Activated gamma-delta T cell treated with Interleukin-2 at 50 U/mL for 16 hours (primary cell): Measurements from ENCODE around the gene VPS52.
"Not testable (repeated sequence)": the region's sequence is repeated elsewhere in the genome, so short reads cannot be mapped to it uniquely, and the experiment has no call there.

Source experiments
- DNase-seq: peaks from one replicate; pipeline ENCODE4 v3.0.0-alpha.2; 2020

Gene VPS52

DNA sequence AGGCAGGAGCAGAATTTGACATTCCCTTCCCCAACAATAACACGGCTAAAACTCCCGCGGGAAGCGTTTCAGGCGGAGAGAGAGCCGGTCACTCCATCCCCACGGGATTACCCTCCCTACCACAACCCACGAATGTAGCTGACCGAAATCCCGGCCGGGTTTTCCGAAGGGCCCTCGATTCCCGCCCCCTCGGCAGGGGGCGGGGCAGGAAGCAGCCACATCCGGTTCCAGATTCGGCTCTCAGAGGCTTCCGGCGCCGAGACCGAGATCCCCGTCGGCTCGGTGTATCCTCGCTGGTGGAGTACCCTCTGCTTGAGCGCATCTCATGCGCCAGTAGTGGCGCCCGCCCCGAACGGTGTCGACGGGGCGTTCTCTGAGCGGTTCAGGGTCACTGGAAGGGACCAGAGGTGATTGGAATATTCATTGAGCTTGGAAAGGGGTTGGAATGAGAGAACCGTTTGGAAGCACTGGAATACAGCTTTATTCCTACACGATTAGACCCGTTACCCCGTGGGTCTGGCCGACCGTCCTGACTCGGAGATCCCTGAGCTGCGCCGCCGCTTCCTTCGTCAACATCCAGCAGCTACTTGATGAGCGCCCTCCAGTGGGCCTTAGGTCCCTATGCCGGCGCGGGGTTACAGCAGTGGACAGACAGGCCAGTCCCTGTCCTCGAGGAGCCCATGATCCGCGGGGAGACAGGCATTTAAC lies 27.7 kb upstream of the VPS52 start:
- peak; percentile 93 for DNase-seq

DNA sequence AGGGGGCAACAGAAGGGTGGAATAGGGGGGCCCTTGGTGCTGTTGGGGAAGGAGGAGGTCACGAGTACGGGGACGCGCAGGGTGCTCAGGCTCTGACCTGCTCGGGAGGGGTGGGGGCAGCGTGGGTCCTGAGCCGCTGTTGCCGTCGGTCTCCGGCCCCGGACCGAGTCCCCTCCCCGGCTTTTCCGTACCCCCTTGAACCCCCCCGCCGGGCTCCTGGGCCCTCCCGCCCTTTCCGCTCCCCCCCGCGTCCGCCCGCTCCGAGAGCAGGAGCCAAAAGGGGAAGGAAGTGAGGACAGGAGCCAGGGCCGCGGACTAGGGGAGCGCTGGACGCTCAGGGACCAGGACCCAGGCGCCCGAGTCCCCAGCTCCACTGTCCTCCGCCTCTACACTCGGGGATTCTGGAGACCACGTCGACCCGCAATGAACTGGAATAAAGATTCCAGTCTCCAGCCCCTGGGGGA lies 27.1 kb upstream of the VPS52 start, which contains the start of gene RGL2:
Gene RGL2, minus strand, starts transcription at position 170 of the 464 bp plus-strand sequence. CDS start 332 bp downstream, outside the sequence.
- DNase-seq = peak; percentile 63

DNA sequence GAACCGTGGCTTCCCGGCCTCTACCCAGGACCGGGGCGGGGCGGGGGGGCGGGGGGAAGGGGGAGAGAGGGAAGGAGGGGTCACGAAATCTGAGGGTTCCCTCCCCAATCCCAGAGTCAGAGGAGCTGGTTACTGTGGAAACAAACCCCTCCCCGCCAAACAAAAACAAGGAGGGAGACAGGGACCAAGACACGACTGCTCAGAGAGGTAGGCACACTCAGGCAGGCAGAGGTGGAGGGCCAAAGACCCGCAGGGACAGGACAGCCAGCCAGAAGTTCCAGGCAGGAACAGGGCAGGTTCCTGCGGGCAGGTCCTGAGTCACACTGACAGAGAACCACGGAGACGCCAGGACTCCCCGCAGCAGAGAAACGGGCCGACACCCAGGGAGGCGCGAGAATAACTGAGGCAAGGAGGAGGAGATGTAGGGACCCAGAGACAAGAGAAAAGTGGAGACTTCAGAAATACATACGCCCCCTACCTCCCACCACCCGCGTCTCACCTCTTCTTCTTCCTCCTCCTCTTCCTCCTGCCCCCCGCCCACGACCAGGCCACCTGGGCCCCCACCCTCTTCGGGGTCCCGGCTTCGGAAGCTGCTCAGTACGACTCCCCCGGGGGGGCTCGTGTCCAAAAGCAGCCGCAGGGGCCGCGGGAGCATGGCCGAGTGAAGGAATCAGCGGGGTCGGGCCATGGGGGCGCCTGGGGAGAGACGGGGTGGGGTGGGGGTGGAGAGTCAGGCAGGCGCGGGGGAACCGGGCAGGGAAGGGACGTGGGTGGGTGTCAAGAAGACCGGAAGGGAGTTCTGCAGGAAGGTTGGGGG lies 26.5 kb upstream of the VPS52 start:
- peak; percentile 40 for DNase-seq

DNA sequence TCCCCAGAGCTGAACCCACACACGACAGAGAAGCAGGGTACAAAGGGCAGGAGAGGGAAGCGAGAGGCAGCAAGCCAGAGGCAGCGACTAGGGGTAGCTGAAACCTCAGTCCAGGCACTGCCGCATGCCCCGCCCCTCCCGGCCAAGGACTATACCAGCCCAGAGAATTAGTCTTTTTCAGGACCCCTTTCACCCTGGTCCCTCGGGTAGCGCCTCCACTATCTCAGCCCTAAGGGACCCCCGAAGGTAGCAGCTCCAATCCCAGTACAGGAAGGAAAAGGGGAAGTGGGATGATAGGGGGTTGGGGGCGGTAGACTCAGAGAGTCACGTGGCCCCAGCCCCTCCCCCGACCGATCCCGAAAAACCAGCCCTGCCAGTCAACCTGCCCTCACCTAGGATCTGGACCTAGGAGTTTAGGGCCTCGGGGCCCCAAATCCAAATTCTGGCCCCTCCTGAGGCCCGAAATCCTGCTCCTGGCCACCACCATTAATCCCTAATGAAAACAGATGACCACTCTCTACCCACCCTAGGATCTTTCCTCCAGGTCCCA lies 25.8 kb upstream of the VPS52 start:
- DNase-seq = no peak

DNA sequence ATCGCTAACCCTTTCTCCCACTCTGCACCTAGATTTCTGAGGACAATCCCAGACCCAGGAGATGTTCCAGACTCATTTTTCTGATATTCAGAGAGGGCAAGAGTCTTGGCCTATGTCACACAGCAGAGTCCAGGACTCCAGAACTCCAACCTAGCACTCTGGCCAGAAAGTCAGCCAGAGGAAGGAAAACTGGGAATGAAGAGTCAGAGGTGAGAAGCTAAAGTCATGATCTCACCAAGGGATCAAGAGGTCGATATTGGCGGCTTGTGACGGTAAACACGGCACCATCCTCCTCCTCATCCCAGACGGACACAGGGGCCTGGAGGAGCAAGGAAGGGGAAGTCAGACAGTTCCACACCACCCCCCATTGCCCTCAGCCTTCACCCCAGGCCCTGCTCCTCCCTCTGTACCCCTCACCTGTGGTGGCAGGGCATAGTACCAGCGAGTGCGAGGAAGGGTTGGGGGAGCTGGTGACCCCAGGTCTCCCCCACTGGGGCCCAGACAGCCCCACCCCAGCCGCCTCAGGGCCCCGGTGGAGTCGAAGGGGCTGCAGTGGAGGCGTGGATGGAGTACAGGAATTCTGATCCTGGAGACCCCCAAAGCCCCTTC lies 25.2 kb upstream of the VPS52 start:
- no peak for DNase-seq

DNA sequence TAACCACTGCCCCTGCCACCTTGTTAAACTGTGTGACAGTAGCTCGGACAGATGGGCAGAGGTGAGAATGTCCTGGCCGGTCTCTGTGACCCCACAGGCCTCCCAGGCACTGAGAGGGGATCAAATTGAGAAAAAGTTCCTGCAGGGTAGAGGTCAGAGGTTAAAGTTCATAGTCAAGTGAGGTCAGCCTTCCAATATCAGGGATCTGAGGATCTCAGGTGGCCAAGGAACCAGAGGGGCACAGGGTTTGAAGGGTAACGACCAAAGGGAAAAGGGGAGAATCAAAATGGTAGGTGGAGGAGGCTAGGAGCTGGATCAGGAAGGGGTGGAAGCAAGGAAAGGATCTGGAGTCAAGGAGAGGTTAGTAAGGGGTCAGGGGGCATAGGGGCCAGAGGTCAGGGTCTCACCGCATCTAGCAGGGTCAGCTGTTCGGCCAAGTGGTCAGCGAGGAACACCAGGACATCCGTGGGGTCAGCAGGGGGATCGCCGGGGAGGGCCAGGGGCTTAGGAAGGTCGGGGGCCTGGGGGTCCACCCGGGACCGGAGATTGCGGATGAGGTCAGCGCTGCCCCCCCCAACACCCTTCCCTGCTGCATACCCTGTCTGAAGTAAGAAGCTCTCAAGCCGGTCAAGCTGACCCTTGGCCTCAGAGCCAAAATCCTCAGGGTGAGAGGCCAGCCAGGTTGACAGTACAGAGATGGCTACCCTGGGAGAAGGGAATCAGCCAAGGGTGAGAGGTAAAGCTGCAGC lies 24.1 kb upstream of the VPS52 start:
- DNase-seq = no peak

DNA sequence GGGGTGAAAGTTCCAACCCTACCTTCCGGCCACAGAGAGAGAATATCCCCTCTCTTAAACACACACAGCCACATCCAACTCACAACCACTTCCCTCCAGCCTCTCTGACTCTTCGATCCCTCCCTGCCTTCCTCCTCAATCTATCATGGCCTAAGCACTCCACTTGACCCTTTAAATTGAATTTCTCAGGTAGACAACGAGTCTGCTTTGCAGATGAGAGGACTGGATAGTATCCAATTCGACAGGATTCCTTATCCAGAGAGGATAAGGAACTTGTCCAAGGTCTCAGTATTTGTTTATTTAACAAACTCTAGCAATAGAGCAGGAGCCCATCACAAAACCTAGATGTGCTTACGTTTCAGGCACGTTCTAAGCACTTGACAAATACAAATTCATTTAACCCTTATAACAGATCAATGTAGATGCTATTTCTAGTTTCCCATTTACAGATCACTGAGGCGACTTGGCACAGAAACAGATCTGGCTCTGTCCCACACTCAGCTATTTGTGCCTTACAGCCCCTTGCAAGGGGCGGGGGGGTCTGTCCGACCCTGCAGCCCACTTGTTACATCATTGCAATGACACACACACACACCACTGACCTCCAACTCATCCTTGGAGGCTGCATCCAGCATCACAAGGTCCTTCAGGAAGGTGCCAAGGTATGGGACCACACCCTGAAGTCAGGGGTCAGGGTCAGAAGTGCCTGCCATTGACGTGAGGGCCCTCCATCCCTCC lies 22.6 kb upstream of the VPS52 start:
- DNase-seq = no peak

DNA sequence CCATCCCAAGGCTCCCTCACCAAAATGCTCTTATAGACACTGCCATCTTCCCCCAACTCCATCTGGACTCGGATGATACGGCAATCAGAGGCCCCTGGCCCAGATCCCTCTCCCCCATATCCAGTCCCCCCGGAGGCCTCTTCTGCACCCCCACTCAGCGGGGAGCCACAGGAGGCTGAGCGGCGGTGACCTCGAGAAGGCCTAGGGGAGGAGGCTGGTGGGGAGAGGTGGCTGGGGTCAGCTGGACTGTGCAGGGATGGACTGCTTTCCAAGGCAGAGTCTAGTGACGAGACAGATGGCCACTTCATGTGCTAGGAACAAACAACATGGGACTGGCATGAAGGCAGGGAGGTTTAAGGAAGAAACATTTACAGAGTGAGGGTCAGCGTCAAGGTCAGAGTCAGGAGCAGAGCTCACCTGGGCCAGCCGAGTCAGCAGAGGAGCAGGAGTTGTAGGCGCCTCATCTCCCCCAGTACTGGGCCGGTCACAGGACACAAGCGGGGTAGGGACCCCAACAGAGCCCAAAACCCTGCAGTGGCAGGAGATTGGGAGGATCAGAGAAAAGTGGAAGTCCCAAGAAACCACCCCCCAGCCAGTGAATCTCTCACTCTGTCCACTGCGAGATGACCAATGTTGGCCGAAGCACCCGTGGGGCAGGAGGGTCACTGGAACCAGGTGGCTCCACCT lies 21.5 kb upstream of the VPS52 start:
- no peak for DNase-seq

DNA sequence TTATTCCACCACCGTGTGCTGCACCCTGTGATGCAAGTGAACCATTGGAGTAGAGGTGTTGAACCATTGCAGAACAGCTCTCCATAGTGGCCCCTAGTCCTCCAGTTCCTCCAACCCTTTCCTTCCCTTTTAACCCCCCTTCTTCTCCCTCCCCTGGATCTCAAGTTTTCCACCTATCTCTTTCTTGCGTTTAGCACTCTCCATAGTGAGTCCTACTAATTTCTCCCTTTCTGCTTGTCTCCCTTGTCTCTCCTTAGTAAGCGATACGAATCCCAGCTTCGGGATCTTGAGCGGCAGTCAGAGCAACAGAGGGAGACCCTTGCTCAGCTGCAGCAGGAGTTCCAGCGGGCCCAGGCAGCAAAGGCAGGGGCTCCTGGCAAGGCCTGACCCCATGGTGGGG lies 18.8 kb upstream of the VPS52 start:
- DNase-seq = no peak

DNA sequence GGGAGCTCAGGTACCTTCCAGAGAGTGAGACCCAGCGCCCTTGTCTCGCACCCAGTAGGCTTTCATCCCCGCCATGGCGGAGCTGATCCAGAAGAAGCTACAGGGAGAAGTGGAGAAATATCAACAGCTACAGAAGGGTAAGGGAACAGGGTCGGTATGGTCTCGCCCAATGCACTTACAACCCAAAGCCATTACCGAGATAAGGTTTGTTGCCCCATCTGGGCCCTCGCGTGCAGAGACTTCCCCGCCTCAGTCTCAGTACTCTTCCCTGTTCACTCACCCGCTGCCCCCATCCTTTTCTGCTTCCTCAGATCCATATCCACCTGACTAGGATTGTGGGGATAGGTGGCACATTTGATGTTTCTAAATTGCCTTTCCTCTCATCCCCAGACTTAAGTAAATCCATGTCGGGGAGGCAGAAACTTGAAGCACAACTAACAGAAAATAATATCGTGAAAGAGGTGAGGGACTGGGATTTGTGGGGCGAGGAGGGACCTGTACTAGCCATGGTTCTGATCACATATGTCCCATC lies 18.2 kb upstream of the VPS52 start:
- no peak for DNase-seq

DNA sequence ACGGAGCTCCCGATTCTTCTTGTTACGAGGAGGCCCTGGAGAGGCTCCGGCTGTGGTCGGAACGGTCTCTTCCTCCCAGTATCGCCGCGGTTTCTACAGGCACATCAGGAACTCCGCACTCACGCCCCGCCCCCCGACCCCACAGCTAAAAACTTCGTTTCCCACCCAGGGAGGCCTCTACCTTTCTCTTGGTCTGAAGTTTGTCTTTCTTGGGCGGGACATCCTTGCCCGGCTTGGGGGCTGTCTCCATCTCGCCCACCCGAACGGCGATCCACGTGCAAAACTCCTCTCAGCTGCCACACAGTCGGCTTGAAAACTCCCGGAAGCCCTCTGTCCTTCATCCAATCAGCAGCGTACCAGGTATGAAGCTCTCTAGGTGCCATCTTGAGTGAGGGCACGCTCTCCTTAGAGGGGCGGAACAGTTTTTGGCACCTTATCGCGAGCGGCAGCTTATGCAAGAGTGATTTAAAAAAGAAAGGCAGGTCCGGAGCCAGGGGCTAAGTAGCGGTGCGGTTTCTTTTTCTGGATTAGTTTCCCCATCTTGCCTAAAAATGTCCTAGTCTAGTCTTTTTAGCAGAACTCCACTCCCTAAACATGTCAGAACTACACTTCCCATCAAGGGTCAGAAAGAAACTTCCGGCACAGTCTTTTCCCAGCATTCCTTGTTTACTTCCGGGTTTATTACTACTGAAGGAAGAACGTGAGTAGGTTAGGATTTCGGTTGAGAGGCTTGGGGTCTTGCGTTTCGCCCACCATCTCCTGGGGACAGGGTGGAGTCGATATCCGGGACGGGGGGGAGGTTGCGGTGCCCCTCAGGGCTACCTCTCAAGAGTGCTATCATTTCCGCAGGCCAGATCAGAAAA lies 17.5 kb upstream of the VPS52 start, which contains the start of the genes PFDN6 and WDR46:
Gene PFDN6, plus strand, starts transcription at position 681 of the 863 bp plus-strand sequence. CDS start 256 bp downstream, outside the sequence.
Gene WDR46, minus strand, starts transcription at position 319 of the 863 bp plus-strand sequence. Its CDS starts 69 bp downstream, at position 250.
- DNase-seq = peak; percentile 77

DNA sequence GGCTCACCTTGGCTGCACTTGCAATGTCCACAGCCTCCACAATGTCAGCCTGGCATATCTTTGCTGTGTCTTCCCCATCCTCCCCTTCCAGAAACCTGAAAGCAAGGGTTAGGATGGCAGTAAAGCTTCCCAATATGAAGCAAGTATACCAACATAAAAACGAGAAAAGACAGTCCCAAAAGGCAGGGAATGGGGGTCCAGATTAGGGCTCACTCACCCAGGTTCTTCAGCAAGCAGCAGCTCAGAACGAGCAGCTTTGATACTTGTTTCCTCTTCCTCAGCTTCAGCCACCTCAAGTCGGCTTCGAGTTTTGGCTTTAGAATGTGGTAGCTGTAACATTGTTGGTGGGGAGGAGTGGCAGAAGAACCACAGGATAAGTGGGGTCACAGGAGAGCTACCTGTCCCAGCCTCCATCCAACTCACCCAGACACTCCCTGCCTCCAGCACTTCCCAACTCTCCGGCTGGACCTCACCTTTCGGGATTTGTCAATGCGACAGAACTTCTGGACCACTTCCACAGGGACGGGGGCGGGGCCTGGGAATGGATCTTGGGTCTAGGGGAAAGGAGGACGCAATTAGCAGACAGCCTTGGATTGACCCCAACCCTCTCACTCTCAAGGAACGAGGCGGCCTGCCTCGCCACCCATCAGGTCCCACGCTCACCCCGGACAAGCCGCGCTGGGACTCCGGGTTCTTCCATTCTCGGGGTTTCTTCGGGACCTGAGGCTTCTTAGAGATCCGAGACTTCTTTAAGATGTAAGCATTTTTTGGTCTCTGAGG lies 16.7 kb upstream of the VPS52 start:
- DNase-seq = no peak

DNA sequence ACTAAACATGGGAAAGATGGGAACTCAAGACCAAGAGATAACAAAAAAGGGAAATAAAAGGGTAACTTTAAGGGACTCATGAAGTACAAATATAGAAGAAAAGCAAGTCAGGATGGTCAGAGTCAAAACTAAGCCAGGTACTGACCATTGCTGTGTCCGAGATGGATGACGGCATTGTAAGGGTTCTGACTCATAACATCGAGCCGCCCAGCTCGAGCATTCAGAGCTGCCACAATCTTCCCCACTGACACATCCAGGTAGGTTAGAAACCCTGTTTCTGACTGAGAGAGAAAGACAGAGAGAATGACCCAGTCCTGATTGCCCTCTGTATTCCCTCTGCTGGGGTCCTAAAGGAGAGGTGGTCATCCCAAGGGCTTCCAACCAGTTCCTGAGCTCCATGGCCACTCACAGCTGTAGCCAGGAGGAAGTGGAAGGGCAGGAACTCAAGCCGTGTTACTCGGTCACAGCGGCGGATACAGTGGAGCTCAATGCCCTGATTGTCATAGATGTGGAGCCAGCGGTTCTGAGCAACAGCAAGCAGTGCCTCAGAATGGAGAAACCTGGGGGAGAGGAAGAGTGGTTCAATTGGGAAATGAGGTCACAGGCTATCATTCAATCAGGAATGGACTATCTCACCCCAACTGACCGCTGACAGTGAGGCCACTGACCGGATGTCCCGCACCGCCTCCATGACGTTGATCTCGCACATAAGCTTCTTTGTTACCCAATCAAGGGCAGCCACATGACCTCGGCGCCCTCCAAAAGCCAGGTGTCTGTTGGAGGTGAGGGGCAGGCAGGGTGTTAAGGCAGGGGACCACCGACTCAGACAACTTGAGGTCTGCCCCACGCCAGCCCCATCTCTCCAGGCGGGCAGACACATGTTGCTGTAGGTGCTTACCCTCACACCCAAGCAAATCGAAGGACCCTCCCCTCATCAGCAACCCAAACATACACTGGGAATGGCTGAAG lies 15.6 kb upstream of the VPS52 start:
- DNase-seq = no peak

DNA sequence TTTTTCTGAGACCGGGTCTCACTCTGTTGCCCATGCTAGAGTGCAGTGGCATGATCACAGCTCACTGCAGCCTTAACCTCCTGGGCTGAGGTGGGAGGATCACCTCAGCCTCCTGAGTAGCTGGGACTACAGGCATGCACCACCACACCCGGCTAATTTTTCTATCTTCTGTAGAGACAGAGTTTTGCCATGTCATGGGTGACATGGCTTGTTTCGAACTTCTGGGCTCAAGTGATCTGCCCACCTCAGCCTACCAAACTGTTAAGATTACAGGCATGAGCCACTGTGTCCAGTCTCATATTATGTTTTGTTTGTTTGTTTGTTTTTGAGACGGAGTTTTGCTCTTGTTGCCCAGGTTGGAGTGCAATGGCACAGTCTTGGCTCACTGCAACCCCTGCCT lies 13.5 kb upstream of the VPS52 start:
- DNase-seq = not testable (repeated sequence)

DNA sequence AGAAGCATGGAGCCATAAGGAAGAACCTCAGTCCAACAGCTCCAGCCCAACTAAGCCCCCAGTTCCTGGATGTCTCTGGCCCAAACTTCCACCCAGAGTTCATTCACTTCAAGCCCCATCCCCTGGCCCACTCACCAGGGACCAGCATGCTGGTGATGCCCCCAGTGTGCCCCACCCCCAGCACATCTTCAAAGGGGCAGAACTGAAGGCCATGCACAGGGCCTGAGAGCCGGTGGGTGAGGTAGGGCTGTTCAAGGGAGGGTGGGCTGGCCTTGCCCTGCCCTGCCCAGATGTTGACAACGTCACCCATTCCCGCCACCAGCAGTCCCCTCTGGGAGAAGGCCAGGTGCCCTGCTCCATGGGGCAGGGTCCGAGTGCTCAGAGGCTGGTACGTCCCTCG lies 8.9 kb upstream of the VPS52 start:
- no peak for DNase-seq

DNA sequence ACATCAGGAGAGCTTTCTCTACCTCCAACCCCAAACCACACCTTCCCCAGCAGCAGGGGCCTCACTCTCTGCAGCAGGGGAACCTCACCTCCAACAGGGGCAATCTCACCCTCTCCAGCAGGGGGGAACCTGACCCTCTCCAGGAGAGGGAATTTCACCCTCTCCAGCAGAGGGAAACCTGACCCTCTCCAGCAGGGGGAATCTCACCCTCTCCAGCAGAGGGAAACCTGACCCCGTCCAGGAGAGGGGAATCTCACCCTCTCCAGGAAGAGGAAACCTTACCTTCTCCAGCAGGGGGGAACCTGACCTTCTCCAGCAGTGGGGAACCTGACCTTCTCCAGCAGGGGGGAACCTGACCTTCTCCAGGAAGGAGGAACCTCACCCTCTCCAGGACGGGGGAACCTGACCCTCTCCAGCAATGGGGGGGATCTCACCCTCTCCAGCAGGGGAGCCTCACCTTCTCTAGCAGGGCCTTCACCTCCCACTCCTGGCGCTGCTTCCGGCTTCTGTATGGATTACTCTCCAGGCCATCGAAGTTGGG lies 8.4 kb upstream of the VPS52 start:
- no peak for DNase-seq

DNA sequence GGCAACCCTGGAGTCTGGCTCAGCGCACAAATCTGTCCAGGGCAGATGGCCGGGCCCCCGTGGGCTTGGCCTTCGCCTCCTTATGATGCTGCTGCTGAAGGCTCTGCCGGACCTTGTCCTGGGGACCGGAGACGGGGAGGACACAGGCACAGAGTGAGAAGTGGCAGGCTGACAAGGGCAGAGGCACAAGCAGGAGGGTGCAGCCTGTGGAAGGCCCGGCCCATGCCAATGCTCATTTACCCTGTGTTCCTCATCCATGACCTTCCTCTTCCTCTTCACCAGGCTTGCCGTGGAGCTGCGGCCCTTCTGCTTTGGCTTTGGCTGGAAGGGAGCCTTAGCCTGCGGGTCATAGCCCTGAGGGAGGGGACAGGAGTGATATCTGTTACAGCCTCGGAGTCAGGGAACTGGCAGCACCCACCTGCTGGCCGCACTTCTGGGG lies 7.6 kb upstream of the VPS52 start:
- DNase-seq = no peak
